Ovary (tissue), 3 donors: ENCODE data around the gene ASB10.

Experiments
- POLR2A ChIP-seq: fragments of 450-650 bp; IDR thresholded peaks from one replicate; pipeline ENCODE4 v1.6.1; 2017; ENCODE audit warnings: antibody characterized with exemption, mild to moderate bottlenecking, moderate library complexity
- TF ChIP-seq, protein P1 (sequence below), 3 donors: fragments of 450-650 bp in 2 of 3; fragments of 200-600 bp in 1 of 3; IDR thresholded peaks; one replicate each; pipeline versions ENCODE4 v1.5.1 to v1.8.0; 2016 to 2022; ENCODE audit warnings: antibody characterized with exemption in 3 of 3, mild to moderate bottlenecking in 1 of 3
- donor health status: DM: no; HTN: no; CAD: no.

DNA sequence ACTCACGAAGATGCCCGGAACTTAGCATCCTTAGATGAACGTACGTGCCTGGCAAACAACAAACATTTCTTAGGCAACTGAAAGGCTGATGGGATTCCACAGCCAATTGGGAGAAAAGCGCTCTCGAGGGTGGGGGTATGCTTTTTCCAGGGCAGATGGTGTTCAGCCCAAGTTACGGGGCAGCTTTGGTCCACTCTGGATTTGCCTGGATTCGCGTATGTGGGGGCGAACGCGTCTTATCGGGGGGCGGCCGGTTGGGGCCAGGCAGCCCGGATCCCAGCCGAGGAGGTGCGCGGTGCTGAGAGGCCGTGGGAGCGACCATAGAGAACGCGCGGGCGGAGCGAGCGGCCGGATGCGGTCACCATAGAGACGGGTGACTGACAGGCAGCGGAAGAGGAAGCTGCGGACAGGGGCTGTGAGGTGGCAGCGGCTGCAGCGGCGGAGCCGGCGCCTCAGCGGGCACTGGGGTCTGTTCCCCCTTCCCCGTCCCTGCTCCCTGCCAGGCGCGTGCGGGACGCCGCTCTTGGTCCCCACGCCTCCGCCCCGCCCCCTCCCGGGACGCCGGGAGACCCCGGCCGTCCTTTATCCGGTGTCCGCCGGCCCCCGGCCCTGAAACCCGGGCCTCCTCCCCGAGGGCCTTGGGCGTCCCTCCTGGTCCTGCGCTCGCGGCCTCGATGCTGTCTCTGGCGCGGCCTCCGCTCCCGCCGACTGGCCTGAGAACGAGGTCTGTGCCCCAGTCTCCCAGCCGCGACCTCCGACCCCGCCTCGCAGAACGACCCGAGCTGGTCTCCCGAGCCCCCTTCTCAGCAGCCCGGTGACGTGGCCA lies 45.3 kb upstream of the ASB10 start, which contains the start of gene CHPF2:
- TF ChIP-seq POLR2A: peak; percentile 61
- TF ChIP-seq, protein P1, sequence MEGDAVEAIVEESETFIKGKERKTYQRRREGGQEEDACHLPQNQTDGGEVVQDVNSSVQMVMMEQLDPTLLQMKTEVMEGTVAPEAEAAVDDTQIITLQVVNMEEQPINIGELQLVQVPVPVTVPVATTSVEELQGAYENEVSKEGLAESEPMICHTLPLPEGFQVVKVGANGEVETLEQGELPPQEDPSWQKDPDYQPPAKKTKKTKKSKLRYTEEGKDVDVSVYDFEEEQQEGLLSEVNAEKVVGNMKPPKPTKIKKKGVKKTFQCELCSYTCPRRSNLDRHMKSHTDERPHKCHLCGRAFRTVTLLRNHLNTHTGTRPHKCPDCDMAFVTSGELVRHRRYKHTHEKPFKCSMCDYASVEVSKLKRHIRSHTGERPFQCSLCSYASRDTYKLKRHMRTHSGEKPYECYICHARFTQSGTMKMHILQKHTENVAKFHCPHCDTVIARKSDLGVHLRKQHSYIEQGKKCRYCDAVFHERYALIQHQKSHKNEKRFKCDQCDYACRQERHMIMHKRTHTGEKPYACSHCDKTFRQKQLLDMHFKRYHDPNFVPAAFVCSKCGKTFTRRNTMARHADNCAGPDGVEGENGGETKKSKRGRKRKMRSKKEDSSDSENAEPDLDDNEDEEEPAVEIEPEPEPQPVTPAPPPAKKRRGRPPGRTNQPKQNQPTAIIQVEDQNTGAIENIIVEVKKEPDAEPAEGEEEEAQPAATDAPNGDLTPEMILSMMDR (IDR thresholded peaks at IDR 0.05): no peak
